HepG2 (cell line): ENCODE data around the gene ACTN1. TPM values are rescaled to one million over a fixed set of nuclear protein-coding genes. Genes with fewer than 3 reads are reported as not detected.
A peak's percentile ranks its signal among the peaks of the same experiment; 100 is the strongest.

Experiments used
- PHF8 ChIP-seq: sonication (generic); formaldehyde crosslinking; IDR thresholded peaks from 2 replicates; pipeline ENCODE4 v1.5.0; 2020; ENCODE audit warnings: missing genetic modification reagents
- POLR2AphosphoS2 ChIP-seq: IDR thresholded peaks from 2 replicates; pipeline ENCODE4 v1.6.1; 2011; ENCODE audit warnings: low read depth, low read length, improper control_type of control experiment
- SOX5 ChIP-seq: IDR thresholded peaks from 2 replicates; pipeline ENCODE4 v1.6.1; 2016; ENCODE audit warnings: borderline replicate concordance
- ZNF569 ChIP-seq: sonication (generic); formaldehyde crosslinking; IDR thresholded peaks from 2 replicates; pipeline ENCODE4 v1.5.0; 2020; ENCODE audit warnings: mild to moderate bottlenecking, missing genetic modification reagents, moderate library complexity, borderline replicate concordance
- ZSCAN21 ChIP-seq: sonication (generic); formaldehyde crosslinking; IDR thresholded peaks from 2 replicates; pipeline ENCODE4 v1.8.0; 2022; ENCODE audit warnings: mild to moderate bottlenecking, missing genetic modification reagents, moderate library complexity, borderline replicate concordance
- ZSCAN31 ChIP-seq: sonication (generic); formaldehyde crosslinking; IDR thresholded peaks from 2 replicates; pipeline ENCODE4 v1.5.0; 2020; ENCODE audit warnings: low read depth, mild to moderate bottlenecking, missing genetic modification reagents
- polyA plus RNA-seq, 8 experiments: library from polyadenylated mRNA; depleted of rRNA in 3 of 8; stranded (reverse) in 7 of 8; unstranded in 1 of 8; fragments of >200 nt; fragmentation: Illumina TruSeq in 4 of 8; extraction: Trizol in 4 of 8; gene quantifications; 2 replicates each; pipeline versions ENCODE4 v1.2.1 to v1.2.3, GENCODE V29; 2011 to 2016; ENCODE audit warnings: low read depth in 4 of 8, missing spikeins in 1 of 8, mixed read lengths in 1 of 8; ENCODE audit not compliant: insufficient read depth in 1 of 8
- total RNA-seq, 5 experiments: library from RNA; depleted of rRNA; stranded (reverse); fragments of >200 nt; fragmentation: Illumina TruSeq; extraction: Trizol; gene quantifications; 2 replicates each; pipeline ENCODE4 v1.2.3, GENCODE V29; 2016; ENCODE audit warnings: low read depth in 1 of 5
- TF ChIP-seq, protein P1 (sequence below), 2 experiments: sonication (generic) in 1 of 2; formaldehyde crosslinking in 1 of 2; IDR thresholded peaks; 2 replicates each; pipeline versions ENCODE4 v1.5.1 to v1.6.1; 2011 to 2020; ENCODE audit warnings: borderline replicate concordance in 1 of 2, low read depth in 1 of 2, low read length in 1 of 2, mild to moderate bottlenecking in 1 of 2, missing genetic modification reagents in 1 of 2, moderate library complexity in 1 of 2
- TF ChIP-seq, protein P2 (sequence below): sonication (generic); formaldehyde crosslinking; IDR thresholded peaks from 2 replicates; pipeline ENCODE4 v1.4.0; 2020; ENCODE audit warnings: mild to moderate bottlenecking, missing genetic modification reagents
- TF ChIP-seq, protein P3 (sequence below), 2 experiments: sonication (generic) in 1 of 2; formaldehyde crosslinking in 1 of 2; IDR thresholded peaks; 2 replicates each; pipeline versions ENCODE4 v1.4.0 to v1.6.1; 2016 to 2020; ENCODE audit warnings: borderline replicate concordance in 1 of 2, low read depth in 1 of 2, mild to moderate bottlenecking in 1 of 2, missing genetic modification reagents in 1 of 2
- TF ChIP-seq, protein P4 (sequence below): sonication (generic); formaldehyde crosslinking; IDR thresholded peaks from 2 replicates; pipeline ENCODE4 v1.4.0; 2020; ENCODE audit warnings: missing genetic modification reagents, borderline replicate concordance

ACTN1 gene
- total and polyA plus RNA-seq, 2 of the 13 experiments (the other 11 are each of a cell fraction or from before 2014, with no cell fraction given), result 58.6 to 162 TPM

GRCh38 chr14:68939893-68940613, 39.0 kb downstream of the ACTN1 start (continued):
- TF ChIP-seq, protein P1, sequence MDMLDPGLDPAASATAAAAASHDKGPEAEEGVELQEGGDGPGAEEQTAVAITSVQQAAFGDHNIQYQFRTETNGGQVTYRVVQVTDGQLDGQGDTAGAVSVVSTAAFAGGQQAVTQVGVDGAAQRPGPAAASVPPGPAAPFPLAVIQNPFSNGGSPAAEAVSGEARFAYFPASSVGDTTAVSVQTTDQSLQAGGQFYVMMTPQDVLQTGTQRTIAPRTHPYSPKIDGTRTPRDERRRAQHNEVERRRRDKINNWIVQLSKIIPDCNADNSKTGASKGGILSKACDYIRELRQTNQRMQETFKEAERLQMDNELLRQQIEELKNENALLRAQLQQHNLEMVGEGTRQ (IDR thresholded peaks at IDR 0.05; ENCODE audit: low read depth, low read length), result no peak
- TF ChIP-seq, protein P1 (CRISPR knock-in tag; IDR thresholded peaks at IDR 0.05; ENCODE audit: borderline replicate concordance), result no peak
- TF ChIP-seq ZSCAN31 (CRISPR knock-in tag), result no peak
- TF ChIP-seq, protein P2, sequence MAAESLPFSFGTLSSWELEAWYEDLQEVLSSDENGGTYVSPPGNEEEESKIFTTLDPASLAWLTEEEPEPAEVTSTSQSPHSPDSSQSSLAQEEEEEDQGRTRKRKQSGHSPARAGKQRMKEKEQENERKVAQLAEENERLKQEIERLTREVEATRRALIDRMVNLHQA (CRISPR knock-in tag), result no peak
- TF ChIP-seq ZNF569 (CRISPR knock-in tag), result no peak
- TF ChIP-seq SOX5 (CRISPR knock-in tag), result peak; percentile 31; the same call in 1 of the 2 replicates
- TF ChIP-seq, protein P3, sequence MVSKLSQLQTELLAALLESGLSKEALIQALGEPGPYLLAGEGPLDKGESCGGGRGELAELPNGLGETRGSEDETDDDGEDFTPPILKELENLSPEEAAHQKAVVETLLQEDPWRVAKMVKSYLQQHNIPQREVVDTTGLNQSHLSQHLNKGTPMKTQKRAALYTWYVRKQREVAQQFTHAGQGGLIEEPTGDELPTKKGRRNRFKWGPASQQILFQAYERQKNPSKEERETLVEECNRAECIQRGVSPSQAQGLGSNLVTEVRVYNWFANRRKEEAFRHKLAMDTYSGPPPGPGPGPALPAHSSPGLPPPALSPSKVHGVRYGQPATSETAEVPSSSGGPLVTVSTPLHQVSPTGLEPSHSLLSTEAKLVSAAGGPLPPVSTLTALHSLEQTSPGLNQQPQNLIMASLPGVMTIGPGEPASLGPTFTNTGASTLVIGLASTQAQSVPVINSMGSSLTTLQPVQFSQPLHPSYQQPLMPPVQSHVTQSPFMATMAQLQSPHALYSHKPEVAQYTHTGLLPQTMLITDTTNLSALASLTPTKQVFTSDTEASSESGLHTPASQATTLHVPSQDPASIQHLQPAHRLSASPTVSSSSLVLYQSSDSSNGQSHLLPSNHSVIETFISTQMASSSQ (IDR thresholded peaks at IDR 0.05; ENCODE audit: low read depth), result 0 out of 2 replicates have a peak, but pooled peaks have one; percentile 51
- TF ChIP-seq, protein P3 (CRISPR knock-in tag; IDR thresholded peaks at IDR 0.05; ENCODE audit: borderline replicate concordance), result no peak
- no peak for TF ChIP-seq POLR2AphosphoS2
- TF ChIP-seq, protein P4, sequence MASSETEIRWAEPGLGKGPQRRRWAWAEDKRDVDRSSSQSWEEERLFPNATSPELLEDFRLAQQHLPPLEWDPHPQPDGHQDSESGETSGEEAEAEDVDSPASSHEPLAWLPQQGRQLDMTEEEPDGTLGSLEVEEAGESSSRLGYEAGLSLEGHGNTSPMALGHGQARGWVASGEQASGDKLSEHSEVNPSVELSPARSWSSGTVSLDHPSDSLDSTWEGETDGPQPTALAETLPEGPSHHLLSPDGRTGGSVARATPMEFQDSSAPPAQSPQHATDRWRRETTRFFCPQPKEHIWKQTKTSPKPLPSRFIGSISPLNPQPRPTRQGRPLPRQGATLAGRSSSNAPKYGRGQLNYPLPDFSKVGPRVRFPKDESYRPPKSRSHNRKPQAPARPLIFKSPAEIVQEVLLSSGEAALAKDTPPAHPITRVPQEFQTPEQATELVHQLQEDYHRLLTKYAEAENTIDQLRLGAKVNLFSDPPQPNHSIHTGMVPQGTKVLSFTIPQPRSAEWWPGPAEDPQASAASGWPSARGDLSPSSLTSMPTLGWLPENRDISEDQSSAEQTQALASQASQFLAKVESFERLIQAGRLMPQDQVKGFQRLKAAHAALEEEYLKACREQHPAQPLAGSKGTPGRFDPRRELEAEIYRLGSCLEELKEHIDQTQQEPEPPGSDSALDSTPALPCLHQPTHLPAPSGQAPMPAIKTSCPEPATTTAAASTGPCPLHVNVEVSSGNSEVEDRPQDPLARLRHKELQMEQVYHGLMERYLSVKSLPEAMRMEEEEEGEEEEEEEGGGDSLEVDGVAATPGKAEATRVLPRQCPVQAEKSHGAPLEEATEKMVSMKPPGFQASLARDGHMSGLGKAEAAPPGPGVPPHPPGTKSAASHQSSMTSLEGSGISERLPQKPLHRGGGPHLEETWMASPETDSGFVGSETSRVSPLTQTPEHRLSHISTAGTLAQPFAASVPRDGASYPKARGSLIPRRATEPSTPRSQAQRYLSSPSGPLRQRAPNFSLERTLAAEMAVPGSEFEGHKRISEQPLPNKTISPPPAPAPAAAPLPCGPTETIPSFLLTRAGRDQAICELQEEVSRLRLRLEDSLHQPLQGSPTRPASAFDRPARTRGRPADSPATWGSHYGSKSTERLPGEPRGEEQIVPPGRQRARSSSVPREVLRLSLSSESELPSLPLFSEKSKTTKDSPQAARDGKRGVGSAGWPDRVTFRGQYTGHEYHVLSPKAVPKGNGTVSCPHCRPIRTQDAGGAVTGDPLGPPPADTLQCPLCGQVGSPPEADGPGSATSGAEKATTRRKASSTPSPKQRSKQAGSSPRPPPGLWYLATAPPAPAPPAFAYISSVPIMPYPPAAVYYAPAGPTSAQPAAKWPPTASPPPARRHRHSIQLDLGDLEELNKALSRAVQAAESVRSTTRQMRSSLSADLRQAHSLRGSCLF, result no peak
- TF ChIP-seq PHF8 (CRISPR knock-in tag), result peak; percentile 32; the same call in 1 of the 2 replicates
- no peak for TF ChIP-seq ZSCAN21 (CRISPR knock-in tag)
